Measurements from ENCODE around the gene AP2B1. TPM values are rescaled to one million over a fixed set of nuclear protein-coding genes. Genes with fewer than 3 reads are reported as not detected.
A peak's percentile ranks its signal among the peaks of the same experiment; 100 is the strongest.
"Not testable (repeated sequence)": the region's sequence is repeated elsewhere in the genome, so short reads cannot be mapped to it uniquely, and the experiment has no call there.

AP2B1 gene
- total RNA-seq, 1 experiment from 2014 or later, result 126 TPM

DNA sequence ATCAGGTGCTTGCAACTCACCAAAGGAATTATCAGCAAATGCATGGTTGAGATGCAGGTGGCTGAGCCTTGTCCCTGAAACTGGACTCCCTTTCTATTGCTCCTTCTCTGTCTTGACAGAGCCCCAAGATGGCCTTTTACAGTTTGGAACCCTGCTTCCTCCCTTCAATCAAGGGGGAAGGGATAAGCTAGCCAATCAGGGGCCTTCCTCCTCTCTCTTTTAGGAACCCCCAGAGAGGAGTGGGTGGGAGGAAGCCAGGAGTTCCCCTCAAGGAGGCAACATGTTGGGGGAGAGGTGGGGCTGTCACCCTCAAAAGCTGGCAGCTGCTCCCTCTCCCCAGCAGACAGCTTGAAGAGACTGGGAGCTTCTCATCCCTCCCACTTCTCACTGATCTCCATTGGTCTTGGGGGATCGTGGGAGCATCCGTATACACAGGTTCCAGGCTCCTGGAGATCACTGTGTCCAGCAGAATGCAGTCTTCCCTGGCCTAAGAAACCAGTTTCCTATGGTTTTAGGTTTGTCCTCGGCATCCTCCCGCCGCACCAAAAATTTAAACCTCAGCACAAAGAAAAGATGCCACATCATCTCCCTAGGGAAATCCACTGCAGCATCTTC is 151.5 kb downstream of the AP2B1 start:
- no peak for DNase-seq (ENCODE audit: low spot score)
- in situ Hi-C loops (cut with HindIII; ENCODE audit: low sequenced_read_pairs), result no loop called here

DNA sequence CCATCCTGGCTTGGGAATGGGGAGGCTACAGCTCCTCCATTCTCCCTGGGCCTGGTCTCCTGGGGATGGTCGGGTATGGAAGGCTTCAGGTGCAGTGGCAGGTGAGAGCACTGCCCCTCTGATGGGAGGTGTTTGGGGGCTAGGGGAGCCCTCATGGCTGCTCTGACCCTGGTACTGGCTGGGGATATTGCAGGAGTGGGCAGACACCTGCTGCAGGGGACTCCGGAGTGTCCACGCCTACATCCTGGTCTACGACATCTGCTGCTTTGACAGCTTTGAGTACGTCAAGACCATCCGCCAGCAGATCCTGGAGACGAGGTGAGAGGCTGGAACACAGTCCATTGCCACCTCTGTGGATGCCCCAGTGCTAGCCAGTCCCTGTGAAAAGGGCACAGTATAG is 153.1 kb downstream of the AP2B1 start:
- no peak for DNase-seq (ENCODE audit: low spot score)
- in situ Hi-C loops (cut with HindIII; ENCODE audit: low sequenced_read_pairs), result no loop called here

DNA sequence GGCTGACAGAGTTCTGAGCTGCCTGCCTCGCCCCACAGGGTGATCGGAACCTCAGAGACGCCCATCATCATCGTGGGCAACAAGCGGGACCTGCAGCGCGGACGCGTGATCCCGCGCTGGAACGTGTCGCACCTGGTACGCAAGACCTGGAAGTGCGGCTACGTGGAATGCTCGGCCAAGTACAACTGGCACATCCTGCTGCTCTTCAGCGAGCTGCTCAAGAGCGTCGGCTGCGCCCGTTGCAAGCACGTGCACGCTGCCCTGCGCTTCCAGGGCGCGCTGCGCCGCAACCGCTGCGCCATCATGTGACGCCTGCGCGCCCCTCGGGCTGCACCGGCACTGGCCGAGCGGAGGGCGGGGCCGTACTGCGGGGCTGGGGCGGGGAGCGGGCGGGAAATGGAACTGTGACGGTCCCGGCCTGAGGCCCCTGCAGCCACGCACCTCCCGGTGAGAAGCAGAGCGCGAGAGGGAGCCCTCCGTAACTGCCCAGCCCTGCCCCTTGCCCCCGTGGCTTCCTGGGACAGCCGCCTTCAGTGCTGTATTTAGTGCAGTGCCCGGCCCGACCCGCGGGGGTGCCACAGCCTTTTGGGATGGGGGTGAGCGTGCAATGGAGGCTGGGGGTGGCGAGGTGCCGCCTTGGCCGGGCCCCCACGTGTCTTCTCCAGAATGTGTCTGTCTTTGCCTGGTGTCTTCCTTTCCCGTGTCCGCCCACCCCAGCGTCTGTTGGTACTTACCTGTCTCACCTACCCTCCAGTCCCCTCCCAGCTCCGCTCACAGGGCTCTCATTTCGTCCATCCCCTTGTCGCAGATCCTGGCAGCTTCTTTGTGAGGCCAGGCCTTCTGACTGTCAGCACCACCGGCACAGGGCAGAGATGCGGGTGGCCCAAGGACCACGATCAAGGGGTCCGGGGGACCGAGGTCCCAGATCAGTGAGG is 154.1 kb downstream of the AP2B1 start:
- DNase-seq (ENCODE audit: low spot score), result no peak
- in situ Hi-C loops (cut with HindIII; ENCODE audit: low sequenced_read_pairs), result no loop called here

DNA sequence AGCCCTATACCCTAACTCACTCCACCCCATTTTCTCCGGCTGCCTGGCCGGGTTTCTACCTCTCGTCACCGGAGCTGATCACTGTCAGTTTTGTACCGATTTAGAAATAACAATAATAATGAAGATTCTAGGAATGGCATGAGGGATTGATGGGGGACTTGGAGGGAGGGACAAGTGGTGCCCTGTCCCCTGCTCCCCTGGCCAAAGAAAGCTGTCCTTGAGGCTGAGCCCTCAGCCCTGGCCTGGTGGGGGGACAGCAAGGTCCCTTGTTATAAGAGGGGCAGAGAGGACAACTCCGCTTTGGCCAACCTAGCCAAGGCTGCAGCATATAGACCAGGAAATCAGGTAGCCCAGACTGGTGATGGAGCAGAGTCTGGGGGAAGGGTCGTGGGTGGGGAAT is 155.4 kb downstream of the AP2B1 start:
- in situ Hi-C loops (cut with HindIII; ENCODE audit: low sequenced_read_pairs), result no loop called here
- no peak for DNase-seq (ENCODE audit: low spot score)

DNA sequence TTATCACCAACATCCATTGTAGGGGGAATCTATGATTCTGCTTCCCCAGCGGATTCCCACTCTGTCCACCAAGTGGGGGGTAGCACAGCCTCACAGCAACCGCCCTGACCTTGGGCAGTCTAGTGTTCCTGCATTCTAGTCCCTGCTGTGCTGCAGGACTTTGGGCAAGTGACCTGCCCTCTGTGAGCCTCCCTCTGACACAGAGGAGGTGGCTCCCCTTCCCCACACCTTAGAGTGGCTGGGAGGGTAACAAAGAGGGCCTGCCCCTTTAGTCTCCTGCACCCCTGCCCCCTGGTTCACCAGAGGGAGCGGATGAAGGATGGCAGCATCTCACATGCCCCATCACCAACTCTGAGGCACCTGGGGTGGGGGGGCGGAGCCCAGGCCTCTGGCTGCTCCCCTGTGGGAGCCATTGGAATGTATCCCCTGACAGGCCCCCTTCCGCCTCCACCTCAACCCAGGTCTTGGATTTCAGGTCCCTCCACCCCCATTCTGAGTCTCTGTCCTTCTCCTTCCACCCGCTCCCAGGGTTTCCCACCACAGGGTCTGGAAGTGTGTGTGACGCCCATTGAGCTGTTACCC is 155.9 kb downstream of the AP2B1 start:
- in situ Hi-C loops (cut with HindIII; ENCODE audit: low sequenced_read_pairs), result no loop called here

DNA sequence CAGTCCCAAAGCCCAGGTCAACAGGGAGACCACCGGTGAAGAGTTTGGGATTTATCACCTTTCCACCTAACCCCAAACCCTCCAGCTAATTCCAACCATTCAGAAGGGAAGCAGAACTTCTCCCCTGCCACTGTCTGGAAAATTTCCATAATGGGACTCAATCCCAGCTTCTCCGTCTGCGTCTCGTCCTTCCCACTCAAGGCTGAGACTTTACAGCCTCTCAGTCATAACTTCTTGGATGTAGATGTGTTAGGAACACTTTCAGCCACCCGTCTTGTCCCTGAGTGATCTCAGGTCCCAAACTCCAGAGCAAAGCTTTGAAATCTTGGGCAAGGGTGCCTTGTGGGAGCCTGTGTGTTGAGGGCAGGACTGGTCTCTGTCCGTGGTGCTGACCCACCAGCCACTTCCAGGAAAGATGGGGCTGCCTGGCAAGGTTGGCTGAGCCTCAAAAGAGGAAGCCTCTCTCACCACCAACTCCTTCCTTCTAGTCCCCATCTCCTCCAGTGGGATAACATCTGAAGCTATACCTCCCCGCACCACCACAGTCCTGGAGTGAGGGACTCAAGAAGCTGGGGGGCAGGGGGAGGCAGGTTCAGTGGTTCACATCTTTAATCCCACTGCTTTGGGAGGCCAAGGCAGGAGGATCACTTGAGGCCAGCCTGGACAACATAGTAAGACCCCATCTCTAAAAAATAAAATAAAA is 156.7 kb downstream of the AP2B1 start:
- in situ Hi-C loops (cut with HindIII; ENCODE audit: low sequenced_read_pairs), result no loop called here
- no peak for DNase-seq (ENCODE audit: low spot score)

More for the DNA sequence above, 155.9 kb downstream of the AP2B1 start:
- no peak for DNase-seq (ENCODE audit: low spot score)

DNA sequence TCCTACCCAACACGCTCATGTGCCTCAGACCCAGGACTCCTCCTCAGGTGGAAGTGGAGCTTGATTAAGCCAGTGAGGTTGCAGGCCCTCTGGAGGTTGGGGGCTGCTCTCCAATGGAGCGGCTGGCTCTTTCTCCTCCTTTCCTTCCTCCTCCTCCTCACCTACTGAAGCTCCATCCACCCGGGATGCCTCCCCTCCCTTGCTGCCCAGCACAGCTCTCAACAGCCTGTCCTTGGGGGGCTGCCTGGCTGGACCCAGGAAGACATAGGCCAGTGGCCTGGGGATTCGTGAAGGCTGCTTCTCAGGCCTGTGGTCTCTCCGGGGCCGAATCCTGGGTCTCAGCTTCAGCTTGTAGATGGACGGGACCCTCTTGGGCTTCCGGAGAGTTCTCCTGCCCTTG is 157.7 kb downstream of the AP2B1 start:
- in situ Hi-C loops (cut with HindIII; ENCODE audit: low sequenced_read_pairs), result no loop called here
- DNase-seq (ENCODE audit: low spot score), result no peak

DNA sequence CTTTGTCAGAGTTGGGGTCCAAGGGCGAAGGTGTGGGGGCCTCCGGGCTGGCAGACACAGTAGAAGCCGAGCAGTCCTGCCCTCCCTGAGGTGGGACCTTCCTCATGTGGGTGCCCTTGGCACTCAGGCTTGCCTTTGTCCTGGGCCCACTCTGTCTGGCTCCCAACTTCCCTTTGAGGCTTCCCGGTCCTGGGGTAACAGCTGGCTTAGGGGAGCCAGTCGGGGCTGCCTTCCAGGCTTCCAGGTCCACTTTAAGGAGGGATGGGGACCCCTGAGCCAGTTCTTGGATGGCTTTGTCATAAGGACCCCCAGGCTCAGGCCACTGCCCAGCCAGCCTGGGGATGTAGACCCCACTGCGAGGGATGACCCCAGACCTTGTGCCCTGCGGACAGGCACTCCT is 158.1 kb downstream of the AP2B1 start:
- in situ Hi-C loops (cut with HindIII; ENCODE audit: low sequenced_read_pairs), result no loop called here
- DNase-seq (ENCODE audit: low spot score), result no peak

DNA sequence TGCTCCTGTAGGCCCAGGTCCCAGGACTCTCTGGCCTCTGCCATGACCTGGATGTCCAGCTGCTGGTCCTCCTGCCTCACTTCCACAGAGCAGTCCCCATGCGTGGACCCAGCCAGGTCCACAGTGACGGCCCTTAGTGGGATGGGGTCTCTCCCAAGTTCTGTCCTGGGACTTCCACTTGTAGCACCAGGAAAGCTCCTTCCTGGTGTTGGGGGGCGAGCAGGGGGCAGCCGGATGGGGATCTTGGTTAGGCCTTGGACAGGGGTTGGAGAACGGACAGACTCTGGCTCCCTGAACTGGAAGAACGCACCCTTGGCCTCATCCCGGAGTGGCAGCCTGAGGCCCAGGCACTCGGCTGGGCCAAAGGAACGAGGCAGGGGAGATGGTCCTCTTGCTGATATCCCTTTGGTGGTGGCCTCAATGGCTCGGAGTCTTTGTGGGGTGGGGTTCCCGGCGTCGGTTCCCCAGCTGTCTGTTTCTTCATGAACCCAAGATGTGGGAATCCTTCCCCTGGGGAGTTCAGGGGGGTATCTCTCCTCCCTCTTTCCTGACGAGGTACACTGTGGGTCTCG is 158.7 kb downstream of the AP2B1 start:
- DNase-seq (ENCODE audit: low spot score), result no peak
- in situ Hi-C loops (cut with HindIII; ENCODE audit: low sequenced_read_pairs), result no loop called here

DNA sequence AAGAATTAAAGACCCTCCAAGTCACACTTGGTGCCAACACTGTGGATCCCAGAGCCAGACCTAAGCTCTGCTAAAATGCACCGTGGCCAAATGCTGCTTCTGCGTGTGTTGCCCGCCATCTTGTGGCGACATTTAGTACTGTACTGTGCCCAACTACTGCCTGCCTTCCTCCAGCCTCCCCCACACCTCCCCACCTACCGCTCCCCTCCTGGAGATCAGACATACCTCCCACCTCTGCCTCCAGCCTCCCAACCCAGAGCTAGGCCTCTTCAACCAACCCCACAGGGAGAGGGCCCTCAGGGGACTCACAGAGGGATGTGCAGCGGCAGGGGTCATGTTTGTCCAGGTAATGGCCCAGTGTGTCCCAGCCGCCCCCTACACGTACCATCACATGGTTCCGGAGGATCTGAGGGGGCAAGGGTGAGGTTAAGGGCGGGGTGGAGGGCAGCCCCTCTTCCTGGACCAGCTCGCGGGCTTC is 160.5 kb downstream of the AP2B1 start:
- in situ Hi-C loops (cut with HindIII; ENCODE audit: low sequenced_read_pairs), result no loop called here

DNA sequence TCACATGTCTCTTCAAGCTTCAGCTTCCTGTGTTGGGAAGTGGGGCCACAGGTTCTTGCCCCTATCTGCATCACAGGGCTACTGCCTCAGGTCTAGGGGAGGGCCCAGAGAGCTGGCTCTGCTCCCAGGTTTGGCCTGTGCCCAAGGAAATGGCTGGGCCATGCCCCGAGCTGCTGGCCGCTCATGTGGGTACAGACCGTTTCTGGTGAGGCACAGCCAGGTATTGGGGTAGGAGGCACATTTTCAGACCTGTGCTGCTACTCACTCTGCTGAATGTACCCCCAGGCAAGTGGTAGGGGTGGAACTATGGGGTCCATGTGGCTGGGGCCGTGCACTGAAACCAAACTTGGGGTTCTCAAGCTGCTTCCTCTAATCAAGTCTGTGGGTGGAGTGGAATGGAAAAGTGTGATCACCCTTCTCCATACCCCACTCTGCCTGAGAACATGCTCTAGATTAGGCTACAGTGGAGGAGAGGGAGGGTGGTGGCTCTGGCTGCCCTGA is 161.3 kb downstream of the AP2B1 start:
- no peak for DNase-seq (ENCODE audit: low spot score)
- in situ Hi-C loops (cut with HindIII; ENCODE audit: low sequenced_read_pairs), result no loop called here

More for the DNA sequence above, 160.5 kb downstream of the AP2B1 start:
- DNase-seq (ENCODE audit: low spot score), result peak; percentile 77

DNA sequence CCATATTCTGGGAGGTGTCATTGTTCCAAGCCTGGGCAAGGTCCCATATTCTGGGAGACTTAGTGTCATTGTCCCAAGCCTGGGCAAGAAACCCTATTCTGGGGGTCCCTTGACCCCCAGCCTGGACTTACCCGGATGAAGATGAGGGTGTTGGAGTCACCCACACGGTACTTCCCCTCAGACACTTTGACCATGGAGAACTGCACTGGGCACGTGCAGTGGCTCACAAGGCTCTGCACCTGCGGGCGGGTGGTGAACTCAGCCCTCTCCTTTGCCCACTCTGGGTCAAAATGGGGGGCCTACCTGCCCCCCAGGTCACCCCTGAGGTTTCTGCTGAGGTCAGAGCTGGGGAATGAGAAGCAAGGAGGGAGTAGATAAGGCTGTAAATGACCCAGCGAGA is 161.9 kb downstream of the AP2B1 start:
- no peak for DNase-seq (ENCODE audit: low spot score)
- in situ Hi-C loops (cut with HindIII; ENCODE audit: low sequenced_read_pairs), result no loop called here

DNA sequence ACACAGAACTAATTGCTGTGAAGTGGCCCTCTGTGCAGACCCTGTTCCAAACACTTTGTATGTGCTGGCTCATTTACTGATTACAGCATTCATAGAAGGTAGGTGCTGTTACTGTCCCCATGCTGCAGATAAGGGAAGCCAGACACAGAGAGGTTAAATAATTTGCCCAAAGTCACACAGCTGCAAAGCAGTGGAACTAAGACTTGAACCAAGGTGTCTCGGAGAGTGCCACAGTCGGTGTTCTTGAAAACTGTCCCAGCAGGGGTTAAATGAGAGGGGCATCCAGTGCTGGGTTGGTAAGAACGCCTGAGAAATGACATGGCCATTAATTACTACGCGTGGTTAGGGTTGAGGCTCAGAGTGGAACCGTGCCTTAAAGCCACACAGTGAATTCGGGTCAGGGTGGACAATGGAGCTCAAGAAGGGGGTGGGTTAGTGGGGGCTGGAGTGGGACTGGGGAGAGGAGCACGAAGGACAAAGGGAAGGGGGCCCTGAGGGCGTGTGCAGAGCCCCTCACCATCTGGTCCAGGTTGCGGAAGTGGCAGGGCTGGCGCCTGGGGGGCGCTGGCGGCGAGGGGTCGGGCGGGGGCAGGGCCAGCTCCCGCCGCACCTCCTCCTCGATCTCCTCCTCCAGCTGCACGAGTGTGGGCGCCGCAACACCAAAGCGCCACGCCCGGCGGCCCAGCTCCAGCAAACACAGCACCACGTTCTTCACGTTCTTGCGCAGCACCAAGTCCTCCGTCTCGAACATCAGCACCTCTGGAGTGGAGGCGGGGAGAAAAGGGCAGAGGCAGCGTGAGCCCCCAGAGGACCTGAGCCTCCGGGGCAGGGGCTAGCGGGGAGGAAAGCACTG is 162.7 kb downstream of the AP2B1 start:
- DNase-seq (ENCODE audit: low spot score), result no peak
- in situ Hi-C loops (cut with HindIII; ENCODE audit: low sequenced_read_pairs), result no loop called here

DNA sequence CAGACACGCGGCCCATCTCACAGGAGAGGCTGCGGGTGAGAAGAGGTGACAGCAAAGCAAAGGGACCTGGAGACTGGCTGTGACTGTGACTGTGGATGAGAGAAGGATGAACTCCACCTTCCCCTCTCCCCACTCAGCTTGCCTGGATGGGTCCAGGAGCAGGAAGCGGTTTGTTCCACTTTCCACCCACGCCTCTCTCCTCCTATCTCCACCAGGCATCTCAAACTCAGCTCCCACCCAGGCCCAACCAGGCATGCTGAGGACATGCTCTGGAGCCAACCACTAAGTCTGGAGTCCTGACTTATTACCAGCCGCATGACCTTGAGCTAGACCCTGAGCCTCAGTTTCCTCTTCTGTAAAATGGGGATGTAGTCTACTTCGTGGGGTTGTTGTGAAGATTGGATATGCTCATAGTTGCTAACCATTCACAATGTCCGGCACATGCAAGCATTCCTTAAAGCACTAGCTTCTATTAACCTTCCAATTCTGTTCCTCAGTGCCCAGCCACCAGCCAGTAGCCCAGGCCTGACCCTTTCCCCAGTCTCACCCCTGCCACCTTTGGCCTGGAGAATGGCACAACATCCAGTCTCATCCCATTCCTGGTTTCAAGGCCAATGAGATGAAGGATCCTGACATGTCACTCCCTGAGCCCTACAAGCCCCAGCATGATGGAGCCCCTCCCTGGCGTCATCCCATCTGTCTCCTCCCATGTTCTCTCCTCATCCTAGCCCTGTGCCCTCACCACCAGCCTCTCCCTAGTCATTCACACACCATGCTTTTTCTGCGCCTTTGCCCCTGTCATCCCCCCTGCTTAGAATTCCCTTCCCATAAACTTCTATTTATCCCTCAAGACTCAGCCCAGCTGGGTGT is 163.6 kb downstream of the AP2B1 start:
- in situ Hi-C loops (cut with HindIII; ENCODE audit: low sequenced_read_pairs), result no loop called here

DNA sequence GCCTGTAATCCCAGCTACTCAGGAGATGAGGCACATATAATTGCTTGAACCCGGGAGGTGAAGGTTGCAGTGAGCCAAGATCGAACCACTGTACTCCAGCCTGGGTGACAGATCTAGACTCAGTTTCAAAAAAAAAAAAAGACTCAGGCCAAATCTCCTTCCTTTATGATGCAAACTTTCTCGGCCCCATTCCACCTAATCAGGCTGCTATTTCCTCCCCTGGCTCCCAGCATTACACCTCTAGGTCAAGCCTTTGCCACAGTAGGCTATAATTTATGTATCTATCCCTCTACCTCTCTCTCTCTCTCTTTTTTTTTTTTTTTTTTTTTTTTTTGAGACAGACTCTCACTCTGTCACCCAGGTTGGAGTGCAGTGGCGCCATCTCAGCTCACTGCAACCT is 164.4 kb downstream of the AP2B1 start:
- in situ Hi-C loops (cut with HindIII; ENCODE audit: low sequenced_read_pairs); DNase-seq (ENCODE audit: low spot score): not testable (repeated sequence)

More for the DNA sequence above, 163.6 kb downstream of the AP2B1 start:
- DNase-seq (ENCODE audit: low spot score), result no peak

DNA sequence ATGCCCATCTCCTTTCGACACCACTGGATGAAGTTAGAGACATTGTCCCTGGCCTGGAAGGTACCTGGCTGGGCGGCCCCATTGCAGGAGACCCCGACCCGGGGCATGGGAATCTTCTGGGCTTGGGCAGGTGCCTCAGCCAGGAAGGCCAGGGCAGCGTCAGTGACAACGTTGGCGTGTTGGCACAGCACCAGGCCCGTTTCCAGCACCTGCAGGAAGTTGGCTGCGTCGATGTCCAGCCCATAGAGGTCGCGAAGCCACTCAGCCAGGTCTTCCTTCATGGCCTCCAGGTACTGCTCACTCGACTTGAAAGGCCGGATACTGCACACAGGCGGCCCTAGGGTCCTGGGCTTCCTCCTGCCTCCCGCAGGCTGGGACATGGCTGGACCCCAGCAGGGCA is 165.3 kb downstream of the AP2B1 start:
- no peak for DNase-seq (ENCODE audit: low spot score)
- in situ Hi-C loops (cut with HindIII; ENCODE audit: low sequenced_read_pairs), result no loop called here

All from G401 (cell line).